ENCODE data around the gene SCYGR8.

SCYGR8 gene

DNA sequence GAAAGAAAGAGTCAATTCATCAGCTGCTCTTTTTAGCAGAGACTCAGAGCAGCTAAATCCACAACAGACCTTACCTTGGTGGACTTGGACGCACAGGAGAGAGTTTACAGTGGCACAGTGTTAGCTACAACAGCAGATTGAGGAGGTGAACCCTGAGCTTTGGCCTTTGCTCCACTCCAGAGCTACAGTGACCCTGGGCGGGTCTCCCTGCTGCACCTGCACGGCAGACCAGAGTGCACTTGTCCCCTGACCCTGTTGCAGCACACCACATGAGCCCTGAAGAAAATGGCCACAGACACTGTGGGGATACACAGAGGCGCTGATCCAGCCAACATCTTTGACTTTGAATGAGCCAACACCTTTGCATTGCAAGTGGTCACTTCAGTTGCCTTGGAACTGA, 38.8 kb upstream of the SCYGR8 start:
- H3K4me3 ChIP-seq (ENCODE audit: low read depth, low read length) = no peak overlapping the region
- TF ChIP-seq, protein P1, sequence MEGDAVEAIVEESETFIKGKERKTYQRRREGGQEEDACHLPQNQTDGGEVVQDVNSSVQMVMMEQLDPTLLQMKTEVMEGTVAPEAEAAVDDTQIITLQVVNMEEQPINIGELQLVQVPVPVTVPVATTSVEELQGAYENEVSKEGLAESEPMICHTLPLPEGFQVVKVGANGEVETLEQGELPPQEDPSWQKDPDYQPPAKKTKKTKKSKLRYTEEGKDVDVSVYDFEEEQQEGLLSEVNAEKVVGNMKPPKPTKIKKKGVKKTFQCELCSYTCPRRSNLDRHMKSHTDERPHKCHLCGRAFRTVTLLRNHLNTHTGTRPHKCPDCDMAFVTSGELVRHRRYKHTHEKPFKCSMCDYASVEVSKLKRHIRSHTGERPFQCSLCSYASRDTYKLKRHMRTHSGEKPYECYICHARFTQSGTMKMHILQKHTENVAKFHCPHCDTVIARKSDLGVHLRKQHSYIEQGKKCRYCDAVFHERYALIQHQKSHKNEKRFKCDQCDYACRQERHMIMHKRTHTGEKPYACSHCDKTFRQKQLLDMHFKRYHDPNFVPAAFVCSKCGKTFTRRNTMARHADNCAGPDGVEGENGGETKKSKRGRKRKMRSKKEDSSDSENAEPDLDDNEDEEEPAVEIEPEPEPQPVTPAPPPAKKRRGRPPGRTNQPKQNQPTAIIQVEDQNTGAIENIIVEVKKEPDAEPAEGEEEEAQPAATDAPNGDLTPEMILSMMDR (IDR thresholded peaks at IDR 0.05; ENCODE audit: low read depth, low read length) = no peak
- TF ChIP-seq POLR2A (IDR thresholded peaks at IDR 0.05; ENCODE audit: extremely low read depth, insufficient read length) (no peak), MYC (IDR thresholded peaks at IDR 0.05; ENCODE audit: low read depth, low read length) (no peak)
- TF ChIP-seq, protein P2, sequence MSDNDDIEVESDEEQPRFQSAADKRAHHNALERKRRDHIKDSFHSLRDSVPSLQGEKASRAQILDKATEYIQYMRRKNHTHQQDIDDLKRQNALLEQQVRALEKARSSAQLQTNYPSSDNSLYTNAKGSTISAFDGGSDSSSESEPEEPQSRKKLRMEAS (IDR thresholded peaks at IDR 0.05; ENCODE audit: low read depth, low read length) = no peak
- DNase-seq (ENCODE audit: low read depth) = no peak

DNA sequence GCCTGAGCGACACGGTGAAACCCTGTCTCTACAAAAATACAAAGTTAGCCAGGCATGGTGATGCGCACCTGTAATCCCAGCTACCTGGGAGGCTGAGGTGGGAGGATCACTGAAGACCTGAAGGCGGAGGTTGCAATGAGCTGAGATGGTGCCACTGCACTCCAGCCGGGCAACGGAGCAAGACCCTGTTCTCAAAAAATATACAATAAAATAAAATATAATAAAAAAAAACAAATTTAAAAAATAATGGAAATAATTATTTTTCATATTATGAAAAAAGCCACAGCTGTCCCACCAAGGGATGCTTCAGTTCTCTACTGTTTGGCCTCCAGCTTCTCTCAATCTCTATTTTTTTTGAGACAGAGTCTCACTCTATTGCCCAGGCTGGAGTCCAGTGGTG, 38.3 kb upstream of the SCYGR8 start:
- DNase-seq (ENCODE audit: low read depth) = no peak
- TF ChIP-seq MYC (IDR thresholded peaks at IDR 0.05; ENCODE audit: low read depth, low read length) (no peak), POLR2A (IDR thresholded peaks at IDR 0.05; ENCODE audit: extremely low read depth, insufficient read length) (no peak)
- TF ChIP-seq, protein P2 (IDR thresholded peaks at IDR 0.05; ENCODE audit: low read depth, low read length) = no peak
- TF ChIP-seq, protein P1 (IDR thresholded peaks at IDR 0.05; ENCODE audit: low read depth, low read length) = no peak
- no peak overlapping the region for H3K4me3 ChIP-seq (ENCODE audit: low read depth, low read length)

DNA sequence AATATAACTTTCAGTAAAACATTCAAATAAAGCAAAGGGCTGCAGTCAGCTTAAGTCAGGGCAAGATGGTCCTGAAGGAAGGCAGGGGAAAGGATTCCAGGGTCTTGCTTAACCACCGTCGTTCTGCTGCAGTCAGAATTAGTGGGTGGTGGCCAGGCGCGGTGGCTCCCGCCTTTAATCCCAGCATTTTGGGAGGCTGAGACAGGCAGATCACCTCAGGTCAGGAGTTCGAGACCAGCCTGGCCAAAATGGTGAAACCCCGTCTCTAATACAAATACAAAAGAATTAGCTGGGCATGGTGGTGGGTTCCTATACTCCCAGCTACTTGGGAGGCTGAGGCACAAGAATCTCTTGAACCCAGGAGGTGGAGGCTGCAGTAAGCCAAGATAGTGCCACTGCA, 34.7 kb upstream of the SCYGR8 start:
- no peak overlapping the region for H3K4me3 ChIP-seq (ENCODE audit: low read depth, low read length)
- DNase-seq (ENCODE audit: low read depth) = no peak
- TF ChIP-seq, protein P1 (IDR thresholded peaks at IDR 0.05; ENCODE audit: low read depth, low read length) = no peak
- TF ChIP-seq POLR2A (IDR thresholded peaks at IDR 0.05; ENCODE audit: extremely low read depth, insufficient read length) = no peak
- no peak for TF ChIP-seq MYC (IDR thresholded peaks at IDR 0.05; ENCODE audit: low read depth, low read length)
- TF ChIP-seq, protein P2 (IDR thresholded peaks at IDR 0.05; ENCODE audit: low read depth, low read length) = no peak

DNA sequence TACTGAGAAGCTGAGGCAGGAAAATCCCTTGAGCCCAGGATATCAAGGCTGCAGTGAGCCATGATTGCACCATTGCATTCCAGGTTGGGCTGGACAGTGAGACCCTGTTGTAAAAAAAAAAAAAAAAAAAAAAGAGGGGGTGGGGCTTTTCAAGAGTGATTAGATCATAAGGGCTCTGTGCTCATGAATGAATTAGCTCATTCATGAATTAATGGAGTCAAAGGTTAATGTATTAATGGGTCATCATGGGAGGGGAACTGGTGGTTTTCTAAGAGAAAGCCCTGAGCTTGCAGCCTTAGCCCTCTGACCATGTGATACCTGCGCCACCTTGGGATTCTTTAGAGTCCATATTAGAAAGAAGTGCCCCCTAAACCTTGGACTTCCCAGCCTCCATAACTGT, 32.4 kb upstream of the SCYGR8 start:
- TF ChIP-seq, protein P2 (IDR thresholded peaks at IDR 0.05; ENCODE audit: low read depth, low read length) = no peak
- TF ChIP-seq, protein P1 (IDR thresholded peaks at IDR 0.05; ENCODE audit: low read depth, low read length) = no peak
- TF ChIP-seq MYC (IDR thresholded peaks at IDR 0.05; ENCODE audit: low read depth, low read length) (no peak), POLR2A (IDR thresholded peaks at IDR 0.05; ENCODE audit: extremely low read depth, insufficient read length) (no peak)
- DNase-seq (ENCODE audit: low read depth) = no peak
- H3K4me3 ChIP-seq (ENCODE audit: low read depth, low read length) = no peak overlapping the region

DNA sequence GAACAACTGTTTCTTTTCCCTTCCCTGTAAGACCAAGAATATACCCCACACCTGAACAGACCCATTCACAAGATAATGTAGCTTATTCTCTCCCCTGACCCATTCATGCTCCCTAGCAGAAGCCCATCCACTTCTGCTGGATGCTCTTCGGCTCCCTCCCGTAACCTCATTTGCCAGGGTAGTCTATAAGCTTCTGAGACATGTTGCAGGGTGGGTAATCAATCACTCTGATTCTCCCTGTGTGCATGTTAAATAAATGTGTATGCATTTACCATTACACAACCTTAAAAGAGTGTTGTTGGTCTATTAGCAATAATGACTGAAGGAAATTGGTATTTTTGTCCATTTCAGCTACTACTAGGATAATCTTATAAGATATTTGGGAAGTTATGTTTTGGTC, 29.2 kb upstream of the SCYGR8 start:
- H3K4me3 ChIP-seq (ENCODE audit: low read depth, low read length) = no peak overlapping the region
- DNase-seq (ENCODE audit: low read depth) = no peak
- TF ChIP-seq, protein P1 (IDR thresholded peaks at IDR 0.05; ENCODE audit: low read depth, low read length) = no peak
- TF ChIP-seq, protein P2 (IDR thresholded peaks at IDR 0.05; ENCODE audit: low read depth, low read length) = no peak
- TF ChIP-seq POLR2A (IDR thresholded peaks at IDR 0.05; ENCODE audit: extremely low read depth, insufficient read length) = no peak
- TF ChIP-seq MYC (IDR thresholded peaks at IDR 0.05; ENCODE audit: low read depth, low read length) = no peak
